ENCODE measurements around the gene CAMTA1. TPM values are rescaled to one million over a fixed set of nuclear protein-coding genes. Genes with fewer than 3 reads are reported as not detected.

Gene CAMTA1
- total and polyA plus RNA-seq, 8 donors, result 42.8 to 213 (median 118) TPM

- WGBS, 5 donors, result 85 to 97% (median 94%) methylated on average over 7 of the region's 7 CpGs
- intact Hi-C loops (cut with DNase I; ENCODE audit: low total_unique reads), result loop anchor here (10.0 kb wide), 1 partner anchor 99 kb away; no protein-coding TSS in a partner anchor
- peaks cover 0 to 10% (median 4%) of the 10 kb centered on the region in 4 donors for H3K4me1 ChIP-seq
These were observed 108.1 kb downstream of the CAMTA1 start for GRCh38 chr1:6893388-6893787.

GRCh38 chr1:6897138-6897537 is 111.9 kb downstream of the CAMTA1 start:
- Histone ChIP-seq H3K4me3 (no peak overlapping the region), H3K9me3 (no peaks in the 10 kb centered on the region), H3K27me3 (no peaks in the 10 kb centered on the region), H3K36me3 (no peaks in the 10 kb centered on the region), H3K27ac (no peak overlapping the region), H3K4me1 (no peaks in the 10 kb centered on the region)
- intact Hi-C loops (cut with DNase I; ENCODE audit: low total_unique reads), result loop anchor here (10.0 kb wide), 1 partner anchor 102 kb away; no protein-coding TSS in a partner anchor
- peak in 1 of 2 donors; percentile 58 for DNase-seq
- TF ChIP-seq CTCF (IDR thresholded peaks at IDR 0.05) (no peak), EP300 (IDR thresholded peaks at IDR 0.05) (no peak), POLR2A (IDR thresholded peaks at IDR 0.05) (no peak), POLR2AphosphoS5 (IDR thresholded peaks at IDR 0.05) (no peak)
- 69 to 89% (median 85%) methylated on average over 2 of the region's 2 CpGs for WGBS, 5 donors

More at GRCh38 chr1:6893388-6893787, 108.1 kb downstream of the CAMTA1 start:
- Histone ChIP-seq H3K27ac (no peak overlapping the region), H3K4me3 (no peak overlapping the region), H3K36me3 (no peaks in the 10 kb centered on the region), H3K9me3 (no peaks in the 10 kb centered on the region), H3K27me3 (no peaks in the 10 kb centered on the region)
- no peak for TF ChIP-seq CTCF (IDR thresholded peaks at IDR 0.05)
- no peak for TF ChIP-seq POLR2AphosphoS5 (IDR thresholded peaks at IDR 0.05)
- TF ChIP-seq POLR2A (IDR thresholded peaks at IDR 0.05), result no peak
- no peak for TF ChIP-seq EP300 (IDR thresholded peaks at IDR 0.05)
- DNase-seq, result no peak

- DNase-seq, result no peak
- Histone ChIP-seq H3K4me3 (no peak overlapping the region), H3K9me3 (no peaks in the 10 kb centered on the region), H3K4me1 (no peaks in the 10 kb centered on the region), H3K27ac (no peak overlapping the region), H3K27me3 (no peaks in the 10 kb centered on the region), H3K36me3 (no peaks in the 10 kb centered on the region)
- WGBS, 5 donors, result 82 to 86% (median 83%) methylated on average over 7 of the region's 7 CpGs
- no peak for TF ChIP-seq EP300 (IDR thresholded peaks at IDR 0.05)
- intact Hi-C loops (cut with DNase I; ENCODE audit: low total_unique reads), result loop anchor here (10.0 kb wide), 1 partner anchor 104 kb away; no protein-coding TSS in a partner anchor
These were observed 113.8 kb downstream of the CAMTA1 start for GRCh38 chr1:6898974-6899539.

GRCh38 chr1:6899621-6900020 is 114.4 kb downstream of the CAMTA1 start:
- 61 to 81% (median 75%) methylated on average over 4 of the region's 4 CpGs for WGBS, 5 donors
- H3K27ac ChIP-seq, result no peak overlapping the region
- no peak for DNase-seq

More at GRCh38 chr1:6899621-6900020, 114.4 kb downstream of the CAMTA1 start:
- no peaks in the 10 kb centered on the region for H3K27me3 ChIP-seq
- no peaks in the 10 kb centered on the region for H3K36me3 ChIP-seq
- TF ChIP-seq POLR2A (IDR thresholded peaks at IDR 0.05) (no peak), CTCF (IDR thresholded peaks at IDR 0.05) (no peak)
- H3K4me3 ChIP-seq, result no peak overlapping the region
- intact Hi-C loops (cut with DNase I; ENCODE audit: low total_unique reads), result loop anchor here (10.0 kb wide), 1 partner anchor 105 kb away; no protein-coding TSS in a partner anchor
- H3K9me3 ChIP-seq, result no peaks in the 10 kb centered on the region
- H3K4me1 ChIP-seq, result no peaks in the 10 kb centered on the region

Data from stomach (tissue), 9 donors.